ENCODE data around the gene MTUS2. TPM values are rescaled to one million over a fixed set of nuclear protein-coding genes. Genes with fewer than 3 reads are reported as not detected.

The MTUS2 gene
- total RNA-seq, 1 experiment from 2014 or later: 0.35 TPM

DNA sequence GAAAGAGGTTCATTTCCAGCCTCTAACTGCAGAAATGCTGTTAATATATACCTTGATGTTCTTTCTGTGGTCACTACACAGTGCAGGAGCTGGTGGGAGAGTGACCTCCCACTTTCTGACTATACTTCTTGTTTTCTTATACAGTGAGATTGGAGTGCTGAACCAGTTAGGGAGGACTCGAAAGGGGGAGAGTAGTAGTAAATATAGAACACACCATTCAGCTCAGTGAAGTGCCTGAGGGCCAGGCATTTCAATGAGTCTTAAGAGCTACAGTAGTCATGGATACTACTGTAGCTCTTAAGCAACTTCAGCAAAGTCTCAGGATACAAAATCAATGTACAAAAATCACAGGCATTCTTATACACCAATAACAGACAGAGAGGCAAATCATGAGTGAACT, 372.9 kb downstream of the MTUS2 start:
- no peak overlapping the region for H3K27ac Mint-ChIP-seq
- no peak overlapping the region for H2BK120ac ChIP-seq (ENCODE audit: low read depth, low read length, poor library complexity, severe bottlenecking)
- peaks cover 2 to 17% (median 11%) of the 10 kb centered on the region in 3 experiments; a peak in 6 of 7 replicates for H3K36me3 Mint-ChIP-seq (ENCODE audit: insufficient read depth in 1 of 3, low read depth in 3 of 3)
- H3K27me3 ChIP-seq (ENCODE audit: insufficient read depth, low read length): no peaks in the 10 kb centered on the region
- H3K9me3 ChIP-seq (ENCODE audit: control insufficient read depth, low read depth, low read length): no peaks in the 10 kb centered on the region
- no peak overlapping the region for H4K8ac ChIP-seq (replicated peaks; ENCODE audit: insufficient read length, low read depth, low read length)
- H3K4me2 ChIP-seq (ENCODE audit: insufficient read depth, insufficient read length, low read length): no peak overlapping the region
- H4K5ac ChIP-seq (ENCODE audit: insufficient read length, low read depth, low read length): no peak overlapping the region
- no peaks in the 10 kb centered on the region for H3K4me1 ChIP-seq (ENCODE audit: insufficient read depth, low read length)
- no peaks in the 10 kb centered on the region for H3K79me2 ChIP-seq (ENCODE audit: insufficient read depth, low read length)
- no peak overlapping the region for H3K14ac ChIP-seq (ENCODE audit: insufficient read depth, low read length)
- no peaks in the 10 kb centered on the region for H4K20me1 ChIP-seq (ENCODE audit: control insufficient read depth, insufficient read depth, insufficient read length)
- H2AK5ac ChIP-seq (ENCODE audit: insufficient read length, low read length): no peak overlapping the region
- H2BK20ac ChIP-seq (ENCODE audit: low read depth, low read length, poor library complexity, severe bottlenecking): no peak overlapping the region
- no peaks in the 10 kb centered on the region for H3K79me1 ChIP-seq (ENCODE audit: insufficient read depth, low read depth, low read length, poor library complexity, severe bottlenecking)
- no peaks in the 10 kb centered on the region for H3K4me1 Mint-ChIP-seq
- H2BK12ac ChIP-seq (ENCODE audit: insufficient read length, low read depth, low read length): no peak overlapping the region
- H3K56ac ChIP-seq (ENCODE audit: insufficient read length, low read depth, low read length): no peak overlapping the region
- H2BK15ac ChIP-seq (ENCODE audit: low read depth, low read length): no peak overlapping the region
- no peak overlapping the region for H3K23ac ChIP-seq (ENCODE audit: insufficient read length, low read depth, low read length)
- TF ChIP-seq, protein P1, sequence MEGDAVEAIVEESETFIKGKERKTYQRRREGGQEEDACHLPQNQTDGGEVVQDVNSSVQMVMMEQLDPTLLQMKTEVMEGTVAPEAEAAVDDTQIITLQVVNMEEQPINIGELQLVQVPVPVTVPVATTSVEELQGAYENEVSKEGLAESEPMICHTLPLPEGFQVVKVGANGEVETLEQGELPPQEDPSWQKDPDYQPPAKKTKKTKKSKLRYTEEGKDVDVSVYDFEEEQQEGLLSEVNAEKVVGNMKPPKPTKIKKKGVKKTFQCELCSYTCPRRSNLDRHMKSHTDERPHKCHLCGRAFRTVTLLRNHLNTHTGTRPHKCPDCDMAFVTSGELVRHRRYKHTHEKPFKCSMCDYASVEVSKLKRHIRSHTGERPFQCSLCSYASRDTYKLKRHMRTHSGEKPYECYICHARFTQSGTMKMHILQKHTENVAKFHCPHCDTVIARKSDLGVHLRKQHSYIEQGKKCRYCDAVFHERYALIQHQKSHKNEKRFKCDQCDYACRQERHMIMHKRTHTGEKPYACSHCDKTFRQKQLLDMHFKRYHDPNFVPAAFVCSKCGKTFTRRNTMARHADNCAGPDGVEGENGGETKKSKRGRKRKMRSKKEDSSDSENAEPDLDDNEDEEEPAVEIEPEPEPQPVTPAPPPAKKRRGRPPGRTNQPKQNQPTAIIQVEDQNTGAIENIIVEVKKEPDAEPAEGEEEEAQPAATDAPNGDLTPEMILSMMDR (conservative IDR thresholded peaks at IDR 0.05): no peak
- no peak for DNase-seq
- H3K4me3 Mint-ChIP-seq: no peak overlapping the region
- no peak overlapping the region for H3K27ac ChIP-seq (ENCODE audit: insufficient read length, low read depth, low read length)
- no peaks in the 10 kb centered on the region for H3K23me2 ChIP-seq (ENCODE audit: insufficient read length, low read depth, low read length, poor library complexity, severe bottlenecking)
- no peak overlapping the region for H3K4ac ChIP-seq (ENCODE audit: low read depth, low read length)
- peaks cover 15 to 17% of the 10 kb centered on the region in 2 experiments; a peak in 4 of 5 replicates for H3K9me3 Mint-ChIP-seq
- H3K9ac ChIP-seq (ENCODE audit: extremely low read depth, insufficient read length, low read length): no peak overlapping the region
- no peak overlapping the region for H3K18ac ChIP-seq (ENCODE audit: insufficient read length, low read depth, low read length)
- WGBS (ENCODE audit: extremely low coverage, insufficient read length, low lambda C conversion rate): no CpG with 5 or more reads among the region's 1 CpG
- peaks cover 3% of the 10 kb centered on the region for H3K27me3 Mint-ChIP-seq (ENCODE audit: low read depth)
- no peak overlapping the region for H2AFZ ChIP-seq (ENCODE audit: low read length)
- no peak overlapping the region for H4K91ac ChIP-seq (ENCODE audit: insufficient read length, low read depth, low read length)
- H2BK5ac ChIP-seq (ENCODE audit: insufficient read length, low read length): no peak overlapping the region
- no peak overlapping the region for H3T11ph ChIP-seq (ENCODE audit: low read length)

All from H9 (cell line).